NOMO-1 treated with dmso at 0.1 percent for 144 hours (cell line): Measurements from ENCODE around the gene TAGAP.
"Not testable (repeated sequence)": the region's sequence is repeated elsewhere in the genome, so short reads cannot be mapped to it uniquely, and the experiment has no call there.

Source experiments
- DNase-seq: peaks from one replicate; lab custom pipeline; 2025; ENCODE audit not compliant: unreplicated experiment; lab: John Stamatoyannopoulos, UW

Gene TAGAP

DNA sequence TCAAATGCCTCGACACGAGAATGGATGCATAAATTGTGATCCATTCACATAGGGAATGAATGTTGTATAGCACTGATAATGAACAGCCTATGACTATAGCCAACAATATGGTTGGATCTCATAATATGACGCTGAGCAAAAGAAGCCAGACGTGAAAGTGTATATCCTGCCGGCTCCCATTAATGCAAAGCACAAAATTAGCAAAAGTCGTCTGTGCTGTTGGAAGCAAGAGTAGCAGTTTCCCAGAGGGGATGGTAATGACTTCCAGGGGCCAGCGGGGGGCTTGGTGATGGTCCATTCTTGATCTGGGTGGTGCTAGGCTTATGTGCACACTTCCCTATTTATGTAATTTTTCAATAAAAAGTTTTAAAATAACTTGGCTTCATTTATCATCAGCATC is 1.0 kb upstream of the TAGAP start:
- no peak for DNase-seq

GRCh38 chr6:159043947-159044346 is 844 bp downstream of the TAGAP start:
- DNase-seq, result no peak

GRCh38 chr6:159043251-159043650 is 1.5 kb downstream of the TAGAP start:
- no peak for DNase-seq

DNA sequence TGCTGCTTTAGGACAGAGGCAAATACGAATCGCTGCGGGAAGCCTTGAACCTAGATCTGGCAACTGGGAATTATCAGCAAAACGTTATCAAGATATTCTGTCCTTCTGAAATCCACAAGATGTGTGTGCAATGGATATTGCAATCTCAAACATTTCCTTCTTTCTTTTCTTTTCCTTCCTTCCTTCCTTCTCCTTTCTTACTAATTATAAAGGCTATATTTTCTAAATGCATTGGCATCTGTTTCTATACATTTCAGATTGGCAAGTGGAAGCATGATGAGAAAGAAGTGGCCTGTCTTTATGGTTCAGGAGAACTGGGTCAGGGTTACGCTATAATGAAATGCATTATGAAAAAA is 2.0 kb downstream of the TAGAP start:
- DNase-seq, result no peak

GRCh38 chr6:159042003-159042825 is 2.6 kb downstream of the TAGAP start:
- peak; percentile 76 for DNase-seq

DNA sequence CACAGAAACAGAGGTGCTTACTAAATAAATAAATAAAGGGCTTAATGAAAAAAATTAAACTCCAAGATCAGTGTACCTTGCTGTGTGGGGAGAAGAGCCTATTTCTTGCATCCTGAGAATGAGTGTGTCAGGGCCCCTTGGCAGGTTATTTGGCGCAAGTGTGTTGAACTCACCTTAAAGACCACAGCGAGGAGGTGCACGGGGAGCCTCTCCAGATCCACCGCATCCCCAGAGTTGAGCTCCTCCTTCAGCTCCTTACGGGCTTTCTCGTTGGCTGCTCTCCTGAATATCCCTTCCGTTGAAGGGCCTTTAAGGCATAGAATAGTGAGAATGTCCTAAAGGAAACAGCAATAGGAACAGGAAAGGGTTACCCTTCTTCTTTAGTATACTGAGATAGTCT is 3.6 kb downstream of the TAGAP start:
- DNase-seq, result no peak

GRCh38 chr6:159039885-159040258 is 4.9 kb downstream of the TAGAP start:
- no peak for DNase-seq

DNA sequence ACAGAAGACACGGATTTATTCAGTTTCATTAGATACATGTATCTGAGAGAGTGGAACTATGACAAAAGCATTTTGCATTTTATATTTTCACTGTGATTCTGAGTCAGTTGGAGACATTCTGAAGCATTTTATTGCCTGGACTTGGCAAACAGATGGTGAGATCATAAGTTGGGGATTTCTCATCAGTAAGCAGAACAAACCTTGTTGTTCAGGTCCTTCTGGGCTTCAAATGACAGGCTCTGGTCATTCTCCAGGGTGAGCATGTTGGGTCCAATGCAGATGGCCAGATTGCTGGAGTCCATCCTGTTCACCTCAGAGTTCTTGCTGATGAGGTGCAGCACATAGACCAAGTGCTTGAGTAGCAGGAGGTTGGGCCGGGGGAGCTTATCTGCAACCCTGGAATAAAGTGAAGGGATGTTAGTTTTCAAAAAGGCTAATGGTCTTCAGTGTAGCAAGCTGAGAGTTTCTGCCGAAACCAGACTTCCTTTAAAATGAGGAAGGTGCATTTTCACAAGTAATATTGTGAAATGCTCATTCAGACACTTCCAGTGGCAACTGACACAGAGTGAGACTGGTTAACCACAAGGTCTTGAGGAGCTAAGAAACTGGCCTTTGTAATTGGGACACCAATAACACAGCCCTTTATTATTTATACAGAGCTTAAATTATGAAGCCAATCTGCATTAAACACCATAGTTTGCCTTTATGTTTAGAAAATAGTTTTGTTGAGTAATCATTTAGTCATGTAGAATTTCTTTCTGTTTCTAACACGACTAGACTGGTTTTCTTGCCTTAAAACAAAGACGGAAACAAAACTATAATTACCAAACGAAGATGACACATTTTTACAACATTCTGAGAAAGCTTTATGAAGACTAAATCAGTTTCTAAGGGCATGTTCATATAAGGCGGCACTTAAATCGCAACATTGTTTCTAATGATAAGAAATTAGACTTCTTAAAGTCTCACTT is 5.6 kb downstream of the TAGAP start:
- DNase-seq, result peak; percentile 88

DNA sequence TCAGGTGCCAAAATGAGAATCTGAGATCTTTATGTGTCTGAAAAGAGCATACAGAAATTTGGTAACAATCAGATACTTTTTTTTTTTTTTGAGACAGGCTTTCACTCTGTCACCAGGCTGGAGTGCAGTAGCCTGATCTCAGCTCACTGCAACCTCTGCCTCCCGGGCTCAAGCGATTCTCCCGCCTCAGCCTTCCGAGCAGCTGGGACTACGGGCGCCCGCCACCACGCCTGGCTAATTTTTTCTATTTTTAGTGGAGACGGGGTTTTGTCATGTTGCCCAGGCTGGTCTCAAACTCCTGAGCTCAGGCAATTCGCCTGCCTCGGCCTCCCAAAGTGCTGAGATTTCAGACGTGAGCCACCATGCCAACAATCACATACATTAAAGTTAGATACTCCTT is 6.5 kb downstream of the TAGAP start:
- not testable (repeated sequence) for DNase-seq

DNA sequence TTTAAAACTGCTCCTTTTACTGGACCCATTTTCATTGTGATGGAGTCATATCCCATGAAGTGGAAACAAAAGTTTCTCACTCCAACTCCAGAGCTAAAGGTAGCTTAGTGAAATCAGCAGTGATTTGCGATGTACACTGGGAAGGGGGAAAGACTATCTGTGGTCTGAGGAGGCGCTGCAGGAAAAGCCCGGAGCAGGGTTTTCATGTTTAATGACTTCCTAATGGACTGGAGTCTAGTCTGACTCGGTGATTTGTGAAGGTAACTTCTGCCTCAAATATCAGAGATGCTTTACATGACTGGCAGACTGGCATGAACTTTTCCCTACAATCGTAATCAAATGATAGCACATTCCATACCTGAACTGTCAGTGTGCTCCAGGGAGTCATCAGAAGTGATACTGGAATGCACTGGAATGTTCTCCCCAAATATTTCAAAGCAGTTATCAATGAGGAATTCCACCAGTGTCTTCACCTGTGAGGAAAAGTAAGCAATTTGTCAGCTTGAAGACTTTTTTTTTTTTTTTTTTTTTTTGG is 7.0 kb downstream of the TAGAP start:
- no peak for DNase-seq

DNA sequence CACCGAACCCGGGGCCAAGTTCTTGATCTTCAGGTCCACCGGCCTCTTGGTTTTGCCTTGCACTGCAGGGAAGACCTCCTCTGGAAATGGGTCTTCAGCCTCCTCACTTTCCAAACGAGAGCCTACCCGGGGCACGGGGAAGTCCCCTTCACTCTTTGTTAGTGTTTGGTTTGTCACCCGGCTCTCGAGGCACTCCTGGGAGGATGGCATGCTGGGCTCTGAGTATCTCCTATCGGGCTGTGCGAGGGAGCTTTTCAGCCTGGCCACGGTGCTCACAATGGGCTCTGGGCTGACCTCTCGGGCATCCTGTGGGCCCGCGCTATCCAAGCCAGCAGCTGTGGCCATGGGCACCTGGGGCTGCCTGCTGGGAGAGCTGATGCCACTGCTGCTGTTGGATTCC is 8.1 kb downstream of the TAGAP start:
- DNase-seq, result no peak

GRCh38 chr6:159035891-159036290 is 8.9 kb downstream of the TAGAP start:
- DNase-seq, result no peak

GRCh38 chr6:159033160-159034049 is 11.4 kb downstream of the TAGAP start:
- no peak for DNase-seq

GRCh38 chr6:159031846-159032245 is 12.9 kb downstream of the TAGAP start:
- DNase-seq, result no peak

GRCh38 chr6:159030168-159030567 is 14.6 kb downstream of the TAGAP start:
- DNase-seq, result no peak

GRCh38 chr6:159025224-159025623 is 19.6 kb downstream of the TAGAP start:
- not testable (repeated sequence) for DNase-seq

DNA sequence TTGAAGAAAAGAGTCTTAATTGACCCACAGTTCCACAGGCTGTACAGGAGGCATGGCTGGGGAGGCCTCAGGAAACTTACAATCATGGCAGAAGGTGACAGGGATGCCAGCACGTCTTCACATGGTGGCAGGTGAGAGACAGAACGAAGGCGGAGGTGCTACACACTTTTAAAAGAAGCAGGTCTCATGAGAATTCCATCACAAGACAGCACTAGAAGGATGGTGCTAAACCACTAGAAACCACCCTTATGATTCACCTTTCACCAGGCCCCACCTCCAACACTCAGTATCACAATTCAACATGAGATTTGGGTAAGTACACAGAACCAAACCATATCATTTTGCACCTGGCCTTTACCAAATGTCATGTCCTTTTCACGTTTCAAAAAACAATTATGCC is 20.9 kb downstream of the TAGAP start:
- no peak for DNase-seq

GRCh38 chr6:159020011-159020410 is 24.8 kb downstream of the TAGAP start:
- DNase-seq, result no peak

DNA sequence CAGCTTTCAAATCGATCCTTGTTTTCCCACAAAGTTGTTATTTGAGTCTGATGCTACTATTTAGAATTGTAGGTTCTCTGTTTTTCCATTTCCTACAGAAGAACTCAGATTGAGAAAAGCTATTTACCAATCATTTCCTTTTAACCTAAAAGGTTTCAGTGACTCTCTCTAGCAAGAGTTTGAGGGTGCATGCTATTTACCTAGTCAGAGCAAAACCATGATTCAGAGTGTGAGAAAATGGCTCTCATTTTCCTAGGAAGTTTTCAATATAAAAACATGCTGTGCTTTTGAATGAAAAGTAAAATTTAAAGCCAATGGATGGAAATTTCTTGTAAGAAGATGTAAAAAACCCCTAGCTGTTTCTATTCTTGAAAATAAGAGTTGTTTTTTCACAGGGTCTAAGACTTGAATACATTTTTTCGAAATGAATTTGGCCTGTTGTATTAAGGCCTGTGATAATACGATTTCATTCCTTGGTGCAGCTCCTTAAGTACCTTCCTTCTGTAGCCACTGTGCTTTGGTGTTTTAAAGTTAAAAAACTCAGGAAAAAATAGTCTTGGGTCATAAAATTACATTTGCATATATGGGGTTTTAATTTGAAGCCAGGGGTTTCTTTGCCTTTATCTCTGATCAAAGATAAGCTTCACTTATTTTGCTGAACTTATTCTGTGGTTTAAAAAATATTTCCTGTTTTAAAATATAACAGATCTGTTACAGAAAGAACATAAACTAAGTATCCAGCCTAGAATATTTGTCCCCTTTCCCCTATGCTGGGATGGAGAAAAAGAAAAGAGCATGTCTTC is 26.8 kb downstream of the TAGAP start:
- DNase-seq, result no peak

DNA sequence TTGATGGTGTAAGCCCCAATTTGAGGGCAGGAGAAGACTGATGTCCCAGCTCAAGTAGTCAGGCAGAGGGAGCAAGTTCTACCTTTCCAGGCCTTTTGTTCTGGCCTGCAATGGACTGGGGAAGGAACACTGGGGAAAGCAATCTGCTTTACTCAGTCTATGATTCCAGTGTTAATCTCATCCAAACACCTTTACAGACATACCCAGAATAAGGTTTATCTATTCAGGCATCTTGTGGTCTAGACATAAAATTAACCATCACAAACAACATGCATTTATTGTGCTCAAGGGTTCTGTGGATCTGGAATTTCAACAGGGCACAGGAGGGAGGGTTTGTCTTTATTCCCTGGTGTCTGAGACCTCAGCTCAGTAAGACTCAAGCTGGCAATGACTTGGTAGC is 30.4 kb downstream of the TAGAP start:
- DNase-seq, result no peak
